H1 (cell line): ENCODE data around the gene PRKAR2B. TPM values are rescaled to one million over a fixed set of nuclear protein-coding genes. Genes with fewer than 3 reads are reported as not detected.
A peak's percentile ranks its signal among the peaks of the same experiment; 100 is the strongest.

Source experiments
- CTCF ChIA-PET: fragments of 300-600 bp; sonication (Branson Sonifier 250); formaldehyde crosslinking; loops from one replicate; lab custom pipeline; 2021; ENCODE audit not compliant: partially characterized antibody; lab: Charles Lee
- POLR2A ChIA-PET: fragments of 300-600 bp; sonication (Branson Sonifier 250); formaldehyde crosslinking; loops from one replicate; lab custom pipeline; 2021; ENCODE audit warnings: inconsistent platforms; ENCODE audit not compliant: partially characterized antibody; lab: Charles Lee
- DNase-seq, 2 experiments: peaks; one replicate each; pipeline versions ENCODE4 v3.0.0 to v3.0.0-alpha.2; 2010 to 2022; ENCODE audit warnings: low spot score in 2 of 2, low read depth in 1 of 2, mixed read lengths in 1 of 2
- FAIRE-seq: peaks from 2 replicates; lab custom pipeline; 2011; peaks lifted over from hg19 to GRCh38; lab: Jason Lieb, UNC
- H2AFZ ChIP-seq: 2 replicates; pipeline ENCODE4 v1.8.1; 2012; ENCODE audit warnings: low read length, inconsistent platforms
- H2AK5ac ChIP-seq: 2 replicates; pipeline ENCODE4 v1.6.1; 2013; ENCODE audit warnings: low read depth, low read length
- H2BK120ac ChIP-seq: replicated peaks from 2 replicates; pipeline ENCODE3; 2013; ENCODE audit warnings: low read depth, low read length, inconsistent platforms
- H2BK12ac ChIP-seq: 2 replicates; pipeline ENCODE4 v1.6.1; 2013; ENCODE audit warnings: low read depth, low read length
- H2BK15ac ChIP-seq: 2 replicates; pipeline ENCODE4 v1.6.1; 2013; ENCODE audit warnings: low read length
- H2BK20ac ChIP-seq: 2 replicates; pipeline ENCODE4 v1.6.1; 2013; ENCODE audit warnings: low read length
- H2BK5ac ChIP-seq: 2 replicates; pipeline ENCODE4 v1.6.1; 2013; ENCODE audit warnings: low read depth, low read length
- H3K14ac ChIP-seq: 2 replicates; pipeline ENCODE4 v1.6.1; 2013; ENCODE audit warnings: inconsistent platforms; ENCODE audit not compliant: insufficient read length
- H3K18ac ChIP-seq: 2 replicates; pipeline ENCODE4 v1.6.1; 2013; ENCODE audit warnings: low read length; ENCODE audit errors: extremely low read depth
- H3K23ac ChIP-seq: 2 replicates; pipeline ENCODE4 v1.6.1; 2013; ENCODE audit warnings: inconsistent platforms; ENCODE audit not compliant: insufficient read length
- H3K23me2 ChIP-seq: 2 replicates; pipeline ENCODE4 v1.6.1; 2013; ENCODE audit warnings: low read depth, low read length
- H3K27ac ChIP-seq: 2 replicates; pipeline ENCODE4 v1.6.1; 2011; ENCODE audit warnings: low read depth, low read length, inconsistent platforms
- H3K27me3 ChIP-seq, 4 experiments: replicated peaks in 1 of 4; 1 replicate in 1 of 4; 2 replicates in 3 of 4; pipeline versions ENCODE4 v1.6.1 to v1.8.1; 2011 to 2013; ENCODE audit warnings: low read length in 3 of 4, mild to moderate bottlenecking in 3 of 4, inconsistent platforms in 2 of 4, mixed read lengths in 2 of 4, moderate library complexity in 1 of 4; ENCODE audit not compliant: control insufficient read depth in 3 of 4, insufficient read depth in 3 of 4; ENCODE audit errors: extremely low read depth in 1 of 4
- H3K36me3 ChIP-seq, 4 experiments: 2 replicates each; pipeline versions ENCODE4 v1.6.1 to v1.8.1; 2011 to 2013; ENCODE audit warnings: mild to moderate bottlenecking in 4 of 4, low read length in 3 of 4, moderate library complexity in 2 of 4, control low read depth in 1 of 4, inconsistent platforms in 1 of 4; ENCODE audit not compliant: insufficient read depth in 4 of 4, control insufficient read depth in 2 of 4
- H3K4ac ChIP-seq: replicated peaks from 2 replicates; pipeline ENCODE3; 2013; ENCODE audit warnings: low read length, low read depth, mixed read lengths, inconsistent platforms; ENCODE audit not compliant: insufficient read length
- H3K4me1 ChIP-seq, 4 experiments: replicated peaks in 1 of 4; 1 replicate in 1 of 4; 2 replicates in 3 of 4; pipeline versions ENCODE4 v1.6.1 to v1.8.1; 2011 to 2013; ENCODE audit warnings: low read length in 3 of 4, inconsistent platforms in 2 of 4, mixed read lengths in 1 of 4; ENCODE audit not compliant: insufficient read depth in 4 of 4, control insufficient read depth in 3 of 4
- H3K4me2 ChIP-seq, 2 experiments: 2 replicates each; pipeline versions ENCODE4 v1.6.1 to v1.8.1; 2011 to 2013; ENCODE audit warnings: low read depth in 2 of 2, low read length in 2 of 2, control low read depth in 1 of 2, inconsistent platforms in 1 of 2, mild to moderate bottlenecking in 1 of 2; ENCODE audit not compliant: insufficient read depth in 1 of 2
- H3K4me3 ChIP-seq, 4 experiments: fragments of 200-600, 300-600 bp in 1 of 4; sonication (generic), shearing (Covaris generic), sonication (Bioruptor Twin) in 1 of 4; 2 replicates each; pipeline versions ENCODE4 v1.5.1 to v1.8.1; 2011 to 2016; ENCODE audit warnings: low read length in 4 of 4, low read depth in 3 of 4, control low read depth in 2 of 4, inconsistent platforms in 2 of 4, mild to moderate bottlenecking in 2 of 4, mixed read lengths in 1 of 4, moderate library complexity in 1 of 4; ENCODE audit not compliant: insufficient read depth in 2 of 4; ENCODE audit errors: extremely low read depth in 1 of 4
- H3K56ac ChIP-seq: replicated peaks from 2 replicates; pipeline ENCODE3; 2013; ENCODE audit warnings: low read depth, mild to moderate bottlenecking, mixed read lengths, low read length, inconsistent platforms; ENCODE audit not compliant: insufficient read length
- H3K79me1 ChIP-seq: 2 replicates; pipeline ENCODE4 v1.6.1; 2013; ENCODE audit warnings: low read depth, low read length, control low read depth
- H3K79me2 ChIP-seq, 2 experiments: 2 replicates each; pipeline versions ENCODE4 v1.6.1 to v1.8.1; 2012 to 2013; ENCODE audit warnings: low read length in 2 of 2, mild to moderate bottlenecking in 2 of 2, inconsistent platforms in 1 of 2; ENCODE audit not compliant: insufficient read depth in 2 of 2, control insufficient read depth in 1 of 2
- H3K9ac ChIP-seq, 4 experiments: replicated peaks in 1 of 4; 1 replicate in 1 of 4; 2 replicates in 3 of 4; pipeline versions ENCODE4 v1.6.1 to v1.8.1; 2011 to 2013; ENCODE audit warnings: low read depth in 3 of 4, low read length in 3 of 4, control low read depth in 2 of 4, mild to moderate bottlenecking in 2 of 4, moderate library complexity in 2 of 4, inconsistent platforms in 1 of 4; ENCODE audit errors: extremely low read depth in 1 of 4
- H3K9me3 ChIP-seq, 2 experiments: 2 replicates each; pipeline versions ENCODE4 v1.6.1 to v1.8.1; 2012 to 2013; ENCODE audit warnings: mild to moderate bottlenecking in 2 of 2, moderate library complexity in 2 of 2, control low read depth in 1 of 2, inconsistent platforms in 1 of 2, low read depth in 1 of 2, low read length in 1 of 2, mixed read lengths in 1 of 2; ENCODE audit not compliant: insufficient read depth in 2 of 2
- H4K20me1 ChIP-seq, 2 experiments: replicated peaks in 1 of 2; 2 replicates each; pipeline versions ENCODE3 to v1.8.1; 2011 to 2013; ENCODE audit warnings: inconsistent platforms in 2 of 2, low read length in 2 of 2, mild to moderate bottlenecking in 1 of 2; ENCODE audit not compliant: insufficient read depth in 2 of 2, control insufficient read depth in 1 of 2
- H4K5ac ChIP-seq: 2 replicates; pipeline ENCODE4 v1.6.1; 2013; ENCODE audit warnings: low read length, low read depth, mixed read lengths, inconsistent platforms; ENCODE audit not compliant: insufficient read length
- H4K8ac ChIP-seq: 2 replicates; pipeline ENCODE4 v1.8.0; 2013; ENCODE audit warnings: mild to moderate bottlenecking, moderate library complexity, low read length, inconsistent platforms; ENCODE audit not compliant: insufficient read depth; ENCODE audit errors: extremely low read depth
- H4K91ac ChIP-seq: replicated peaks from 2 replicates; pipeline ENCODE3; 2013; ENCODE audit warnings: low read length, mixed read lengths, inconsistent platforms; ENCODE audit not compliant: insufficient read length
- CTCF ChIP-seq, 3 experiments: IDR thresholded peaks; 1 replicate in 2 of 3; 2 replicates in 1 of 3; pipeline versions ENCODE4 v1.5.1 to v1.6.1; 2011; ENCODE audit warnings: low read length in 3 of 3, mild to moderate bottlenecking in 3 of 3, inconsistent platforms in 2 of 3, low read depth in 1 of 3, moderate library complexity in 1 of 3; ENCODE audit not compliant: insufficient read depth in 1 of 3; ENCODE audit errors: control extremely low read depth in 1 of 3
- RAD21 ChIP-seq, 2 experiments: IDR thresholded peaks in 1 of 2; conservative IDR thresholded peaks in 1 of 2; 2 replicates each; pipeline ENCODE4 v1.6.1; 2011; ENCODE audit warnings: low read depth in 2 of 2, low read length in 2 of 2, improper control_type of control experiment in 1 of 2, inconsistent platforms in 1 of 2, mild to moderate bottlenecking in 1 of 2, moderate library complexity in 1 of 2
- TCF12 ChIP-seq: IDR thresholded peaks from 2 replicates; pipeline ENCODE4 v1.6.1; 2011; ENCODE audit warnings: low read depth, mild to moderate bottlenecking, low read length
- WGBS, 2 experiments: shearing (Covaris generic) in 1 of 2; methylation state at CpG; one replicate each; pipeline versions ENCODE4 v1.1.6 to v1.1.7; 2013 to 2015; ENCODE audit warnings: low lambda C conversion rate in 2 of 2, mixed read lengths in 2 of 2, inconsistent platforms in 1 of 2, low coverage in 1 of 2, missing lambda C conversion rate in 1 of 2; ENCODE audit not compliant: insufficient replicate concordance in 2 of 2, insufficient coverage in 1 of 2, insufficient read length in 1 of 2; ENCODE audit errors: extremely low coverage in 1 of 2, missing lambda C conversion rate in 1 of 2; 5-methylcytosine and 5-hydroxymethylcytosine counted together
- polyA plus RNA-seq, 7 experiments: library from polyadenylated mRNA; depleted of rRNA in 3 of 7; stranded (reverse) in 5 of 7; unstranded in 2 of 7; fragments of >200 nt in 5 of 7; fragments of 200-250 nt in 2 of 7; gene quantifications; 1 replicate in 5 of 7; 2 replicates in 1 of 7; 4 replicates in 1 of 7; pipeline versions ENCODE4 v1.2.1 to v1.2.3, GENCODE V29; 2011 to 2013; ENCODE audit warnings: missing spikeins in 2 of 7, mixed read lengths in 2 of 7
- total RNA-seq: library from RNA; stranded (reverse); fragmentation: NEBNext Ultra II Directional; extraction: Animal tissue kit (Norgen Biotek cat#: 25700); gene quantifications from 2 replicates; pipeline ENCODE4 v1.2.1, GENCODE V29; 2021

Gene PRKAR2B
- total and polyA plus RNA-seq, 2 of the 8 experiments (the other 6 are each of a cell fraction or from before 2014, with no cell fraction given): 10.4 to 37.0 TPM

- DNase-seq: no peak
- Histone ChIP-seq H4K5ac (no peak overlapping the region), H3K18ac (no peak overlapping the region), H3K14ac (no peak overlapping the region), H2AK5ac (no peak overlapping the region), H3K27ac (no peak overlapping the region), H2BK20ac (no peak overlapping the region), H3K9me3 (no peaks in the 10 kb centered on the region), H2BK15ac (no peak overlapping the region), H4K91ac (no peak overlapping the region), H3K23me2 (no peaks in the 10 kb centered on the region), H2BK5ac (no peak overlapping the region), H3K4me2 (no peak overlapping the region), H2AFZ (no peak overlapping the region), H3K4me1 (no peaks in the 10 kb centered on the region), H4K20me1 (peaks cover 0 to 2% of the 10 kb centered on the region in 2 experiments), H3K36me3 (peaks cover 0 to 9% (median 0%) of the 10 kb centered on the region in 4 experiments; a peak in 1 of 8 replicates), H2BK12ac (no peak overlapping the region), H3K79me1 (no peaks in the 10 kb centered on the region), H4K8ac (no peak overlapping the region), H3K27me3 (no peaks in the 10 kb centered on the region), H2BK120ac (no peak overlapping the region), H3K56ac (no peak overlapping the region), H3K79me2 (no peaks in the 10 kb centered on the region), H3K9ac (no peak overlapping the region), H3K4me3 (no peak overlapping the region), H3K4ac (no peak overlapping the region), H3K23ac (no peak overlapping the region)
- CTCF ChIA-PET: no interaction called here
- no peak for TF ChIP-seq TCF12
- peak; percentile 46 to 61 for TF ChIP-seq RAD21 (IDR thresholded peaks at IDR 0.05 in 1 of 2, conservative IDR thresholded peaks at IDR 0.05 in 1 of 2; ENCODE audit: low read depth in 2 of 2, low read length in 2 of 2)
- TF ChIP-seq CTCF (IDR thresholded peaks at IDR 0.05; ENCODE audit: control extremely low read depth in 1 of 3, insufficient read depth in 1 of 3, low read depth in 1 of 3, low read length in 3 of 3): peak in 2 of 3 experiments; percentile 12 to 18; a peak in 2 of 4 replicates
- POLR2A ChIA-PET: no interaction called here
- WGBS, 2 experiments: 88% methylated on average over 4 of the region's 4 CpGs; no CpG with 5 or more reads in 1 of the 2 experiments
- FAIRE-seq: no peak
Observed at GRCh38 chr7:107210400-107210799, 165.9 kb downstream of the PRKAR2B start.
